Measurements from ENCODE around the gene DPP6. TPM values are rescaled to one million over a fixed set of nuclear protein-coding genes. Genes with fewer than 3 reads are reported as not detected.

The DPP6 gene
- total RNA-seq, 4 donors from 2014 or later = 13.4 to 33.2 (median 26.8) TPM

DNA sequence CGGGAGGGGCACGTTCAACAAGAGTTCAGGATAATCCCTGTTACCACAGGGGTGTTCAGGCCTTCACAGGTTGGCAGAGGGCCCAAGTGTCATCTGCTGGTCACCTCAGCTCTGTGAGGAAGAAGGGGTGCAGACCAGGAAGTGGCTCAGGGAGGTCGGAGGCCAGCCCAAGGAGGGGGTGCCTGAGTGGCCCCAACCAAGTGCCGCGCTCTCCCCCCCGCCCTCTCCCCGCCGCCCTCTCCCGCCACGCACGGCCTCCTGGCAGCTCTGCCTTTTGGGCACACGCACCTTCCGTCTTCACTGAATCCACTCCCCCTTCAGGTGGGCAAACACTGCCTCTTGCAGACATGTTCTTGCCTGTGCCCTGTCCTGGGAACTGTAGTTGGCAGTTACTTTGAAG lies 705.6 kb downstream of the DPP6 start:
- 95% methylated on average over 11 of the region's 13 CpGs for WGBS
- H3K9me3 ChIP-seq = no peaks in the 10 kb centered on the region
- no peaks in the 10 kb centered on the region for H3K36me3 ChIP-seq
- TF ChIP-seq, protein P1, sequence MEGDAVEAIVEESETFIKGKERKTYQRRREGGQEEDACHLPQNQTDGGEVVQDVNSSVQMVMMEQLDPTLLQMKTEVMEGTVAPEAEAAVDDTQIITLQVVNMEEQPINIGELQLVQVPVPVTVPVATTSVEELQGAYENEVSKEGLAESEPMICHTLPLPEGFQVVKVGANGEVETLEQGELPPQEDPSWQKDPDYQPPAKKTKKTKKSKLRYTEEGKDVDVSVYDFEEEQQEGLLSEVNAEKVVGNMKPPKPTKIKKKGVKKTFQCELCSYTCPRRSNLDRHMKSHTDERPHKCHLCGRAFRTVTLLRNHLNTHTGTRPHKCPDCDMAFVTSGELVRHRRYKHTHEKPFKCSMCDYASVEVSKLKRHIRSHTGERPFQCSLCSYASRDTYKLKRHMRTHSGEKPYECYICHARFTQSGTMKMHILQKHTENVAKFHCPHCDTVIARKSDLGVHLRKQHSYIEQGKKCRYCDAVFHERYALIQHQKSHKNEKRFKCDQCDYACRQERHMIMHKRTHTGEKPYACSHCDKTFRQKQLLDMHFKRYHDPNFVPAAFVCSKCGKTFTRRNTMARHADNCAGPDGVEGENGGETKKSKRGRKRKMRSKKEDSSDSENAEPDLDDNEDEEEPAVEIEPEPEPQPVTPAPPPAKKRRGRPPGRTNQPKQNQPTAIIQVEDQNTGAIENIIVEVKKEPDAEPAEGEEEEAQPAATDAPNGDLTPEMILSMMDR (IDR thresholded peaks at IDR 0.05) = no peak
- no peak for TF ChIP-seq POLR2AphosphoS5 (IDR thresholded peaks at IDR 0.05)
- no peak for TF ChIP-seq EP300 (IDR thresholded peaks at IDR 0.05)
- TF ChIP-seq POLR2A (IDR thresholded peaks at IDR 0.05; ENCODE audit: low read depth) = no peak
- H3K4me3 ChIP-seq = no peak overlapping the region
- H3K27ac ChIP-seq (replicated peaks in 1 of 4) = no peak overlapping the region
- H3K4me1 ChIP-seq = no peaks in the 10 kb centered on the region
- no peak for DNase-seq (ENCODE audit: extremely low spot score)
- H3K27me3 ChIP-seq = no peaks in the 10 kb centered on the region
- intact Hi-C loops (cut with DNase I) = no loop called here

DNA sequence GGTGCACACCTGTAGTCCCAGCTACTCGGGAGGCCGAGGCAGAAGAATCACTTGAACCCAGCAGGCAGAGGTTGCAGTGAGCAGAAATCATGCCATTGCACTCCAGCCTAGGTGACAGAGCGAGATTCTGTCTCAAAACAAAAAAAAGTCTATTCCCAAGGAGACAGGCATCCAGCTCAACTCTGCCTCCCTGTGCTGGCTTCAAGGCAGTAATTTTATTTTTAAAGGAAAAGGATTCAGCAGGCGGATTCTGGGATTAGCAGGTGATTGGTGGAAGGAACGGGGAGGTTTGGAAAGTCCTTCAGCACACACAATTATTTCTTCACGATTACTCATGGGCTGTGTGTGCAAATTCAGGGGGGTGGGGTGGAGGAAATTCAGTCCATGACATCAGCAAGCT lies 707.8 kb downstream of the DPP6 start:
- H3K27ac ChIP-seq (replicated peaks in 1 of 4) = no peak overlapping the region
- no peaks in the 10 kb centered on the region for H3K27me3 ChIP-seq
- no peaks in the 10 kb centered on the region for H3K36me3 ChIP-seq
- 82% methylated on average over 6 of the region's 6 CpGs for WGBS
- TF ChIP-seq POLR2AphosphoS5 (IDR thresholded peaks at IDR 0.05) (no peak), EP300 (IDR thresholded peaks at IDR 0.05) (no peak), POLR2A (IDR thresholded peaks at IDR 0.05; ENCODE audit: low read depth) (no peak)
- TF ChIP-seq, protein P1 (IDR thresholded peaks at IDR 0.05) = no peak
- intact Hi-C loops (cut with DNase I) = no loop called here
- no peaks in the 10 kb centered on the region for H3K9me3 ChIP-seq
- no peaks in the 10 kb centered on the region for H3K4me1 ChIP-seq
- no peak overlapping the region for H3K4me3 ChIP-seq
- no peak for DNase-seq (ENCODE audit: extremely low spot score)

DNA sequence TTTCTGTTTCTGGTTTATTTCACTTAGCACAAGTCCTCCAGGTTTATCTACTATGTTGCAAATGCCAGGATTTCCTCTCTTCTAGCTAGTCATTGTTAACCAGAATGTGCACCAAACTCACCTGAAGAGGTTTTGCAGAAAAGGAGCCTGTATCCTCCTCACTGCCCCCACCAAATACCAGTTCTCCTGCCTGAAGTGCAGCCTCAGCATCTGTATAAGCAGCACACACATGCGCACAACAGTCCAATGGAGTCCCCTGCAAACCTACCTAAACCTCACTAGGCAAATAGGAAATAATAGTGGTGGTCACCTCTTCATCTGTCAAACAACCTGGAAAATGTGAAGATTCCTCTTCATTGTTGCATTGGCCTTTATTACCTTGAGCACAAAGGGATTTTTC lies 712.9 kb downstream of the DPP6 start:
- no peak overlapping the region for H3K4me3 ChIP-seq
- no peaks in the 10 kb centered on the region for H3K9me3 ChIP-seq
- no peaks in the 10 kb centered on the region for H3K4me1 ChIP-seq
- WGBS = 88% methylated on average over 1 of the region's 1 CpG
- H3K36me3 ChIP-seq = peaks cover 0 to 9% (median 0%) of the 10 kb centered on the region in 4 donors
- TF ChIP-seq POLR2A (IDR thresholded peaks at IDR 0.05; ENCODE audit: low read depth) (no peak), POLR2AphosphoS5 (IDR thresholded peaks at IDR 0.05) (no peak), EP300 (IDR thresholded peaks at IDR 0.05) (no peak)
- TF ChIP-seq, protein P1 (IDR thresholded peaks at IDR 0.05) = no peak
- H3K27me3 ChIP-seq = no peaks in the 10 kb centered on the region
- H3K27ac ChIP-seq (replicated peaks in 1 of 4) = no peak overlapping the region
- intact Hi-C loops (cut with DNase I) = no loop called here
- no peak for DNase-seq (ENCODE audit: extremely low spot score)

DNA sequence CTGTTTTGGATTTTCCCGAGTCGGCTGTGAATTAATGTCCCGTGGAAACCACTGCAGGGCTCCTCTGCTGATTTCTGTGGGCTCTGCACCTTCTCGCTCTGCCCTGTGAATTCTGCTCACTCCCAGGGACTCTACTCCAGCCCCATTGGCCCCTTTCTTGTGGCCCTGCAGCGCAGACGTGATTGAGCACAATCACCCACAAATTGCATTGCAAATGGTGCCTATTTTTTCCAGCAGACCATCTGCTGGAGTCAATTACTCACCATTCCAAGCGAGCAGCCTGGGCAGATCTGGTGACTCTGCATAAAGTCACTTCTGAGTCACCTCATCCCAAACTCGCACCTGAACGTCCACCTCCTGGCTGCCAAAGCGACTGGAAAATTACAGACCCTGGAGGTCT lies 714.9 kb downstream of the DPP6 start:
- H3K9me3 ChIP-seq = no peaks in the 10 kb centered on the region
- H3K27me3 ChIP-seq = no peaks in the 10 kb centered on the region
- H3K27ac ChIP-seq (replicated peaks in 1 of 4) = no peak overlapping the region
- H3K4me1 ChIP-seq = no peaks in the 10 kb centered on the region
- no peak for DNase-seq (ENCODE audit: extremely low spot score)
- intact Hi-C loops (cut with DNase I) = no loop called here
- no peak overlapping the region for H3K4me3 ChIP-seq
- 75% methylated on average over 10 of the region's 10 CpGs for WGBS
- TF ChIP-seq POLR2AphosphoS5 (IDR thresholded peaks at IDR 0.05) = no peak
- TF ChIP-seq EP300 (IDR thresholded peaks at IDR 0.05) = no peak
- TF ChIP-seq POLR2A (IDR thresholded peaks at IDR 0.05; ENCODE audit: low read depth) = no peak
- TF ChIP-seq, protein P1 (IDR thresholded peaks at IDR 0.05) = no peak
- H3K36me3 ChIP-seq = peaks cover 0 to 23% (median 0%) of the 10 kb centered on the region in 4 donors

DNA sequence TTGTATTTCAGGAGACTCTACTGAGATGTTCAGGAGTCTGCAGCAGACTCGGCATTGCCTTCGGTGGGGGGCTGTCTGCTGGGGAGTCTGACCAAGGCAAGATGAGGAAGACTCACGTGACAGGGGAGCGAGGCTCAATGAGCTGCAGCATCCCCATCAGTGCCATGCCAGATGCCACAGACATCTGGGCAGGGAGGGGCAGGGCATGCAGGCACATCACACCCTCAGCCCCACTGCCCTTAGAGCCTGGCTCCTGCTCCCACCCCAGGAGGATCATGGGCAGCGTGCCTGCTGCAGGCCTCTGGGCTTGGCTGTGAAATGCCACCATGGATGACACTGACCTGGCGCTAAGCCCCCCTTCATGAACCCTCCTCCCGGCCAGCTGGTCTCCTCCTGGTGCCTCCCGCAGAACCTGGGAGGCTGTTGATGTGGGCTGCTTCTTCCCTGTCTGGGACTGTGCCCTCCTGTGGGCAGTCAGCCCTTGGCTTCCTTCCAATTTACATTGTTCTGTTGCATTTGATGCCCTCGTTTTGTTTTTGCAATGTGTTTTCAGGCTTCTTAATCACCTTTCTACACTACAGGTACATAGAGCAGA lies 715.7 kb downstream of the DPP6 start:
- Histone ChIP-seq H3K4me1 (no peaks in the 10 kb centered on the region), H3K27me3 (no peaks in the 10 kb centered on the region), H3K9me3 (no peaks in the 10 kb centered on the region), H3K4me3 (no peak overlapping the region), H3K36me3 (peaks cover 0 to 23% (median 0%) of the 10 kb centered on the region in 4 donors), H3K27ac (replicated peaks in 1 of 4) (no peak overlapping the region)
- TF ChIP-seq POLR2A (IDR thresholded peaks at IDR 0.05; ENCODE audit: low read depth) (no peak), EP300 (IDR thresholded peaks at IDR 0.05) (no peak), POLR2AphosphoS5 (IDR thresholded peaks at IDR 0.05) (no peak)
- TF ChIP-seq, protein P1 (IDR thresholded peaks at IDR 0.05) = no peak
- 87% methylated on average over 9 of the region's 9 CpGs for WGBS
- intact Hi-C loops (cut with DNase I) = no loop called here
- DNase-seq (ENCODE audit: extremely low spot score) = no peak
